Measurements from ENCODE around the gene ENAH. TPM values are rescaled to one million over a fixed set of nuclear protein-coding genes. Genes with fewer than 3 reads are reported as not detected.

Gene ENAH
- 75.4 to 108 TPM (median 95.6 TPM) in 5 replicates for total RNA-seq (2022; extraction: Qiagen RNA extraction; ENCODE audit: low read depth)

GRCh38 chr1:225652729-225653462, at the start of gene ENAH:
TSS of gene ENAH (minus strand) at chr1:225653123. CDS start at chr1:225652690, 433 bp downstream.

Other genes starting within 250 kb of the ENAH start
- gene LBR, start 225.1 kb downstream of the ENAH start, total RNA-seq (2022; extraction: Qiagen RNA extraction; ENCODE audit: low read depth) = 34.6 to 52.3 TPM (median 48.5 TPM) in 5 replicates
- gene SRP9, start 124.7 kb upstream of the ENAH start, total RNA-seq (2022; extraction: Qiagen RNA extraction; ENCODE audit: low read depth) = 230 to 340 TPM (median 261 TPM) in 5 replicates
- gene EPHX1, start 157.0 kb upstream of the ENAH start, total RNA-seq (2022; extraction: Qiagen RNA extraction; ENCODE audit: low read depth) = 210 to 252 TPM (median 236 TPM) in 5 replicates
- gene TMEM63A, start 229.3 kb upstream of the ENAH start, total RNA-seq (2022; extraction: Qiagen RNA extraction; ENCODE audit: low read depth) = 4.5 to 7.5 TPM (median 5.9 TPM) in 5 replicates
- 0.11 to 0.38 TPM (median 0.30 TPM) in 5 replicates for gene LEFTY1, start 236.0 kb upstream of the ENAH start, total RNA-seq (2022; extraction: Qiagen RNA extraction; ENCODE audit: low read depth)

Data from A549 treated with DMSO at 1 μM for 4 hours (cell line).